ENCODE data around the gene INTS1.

DNA sequence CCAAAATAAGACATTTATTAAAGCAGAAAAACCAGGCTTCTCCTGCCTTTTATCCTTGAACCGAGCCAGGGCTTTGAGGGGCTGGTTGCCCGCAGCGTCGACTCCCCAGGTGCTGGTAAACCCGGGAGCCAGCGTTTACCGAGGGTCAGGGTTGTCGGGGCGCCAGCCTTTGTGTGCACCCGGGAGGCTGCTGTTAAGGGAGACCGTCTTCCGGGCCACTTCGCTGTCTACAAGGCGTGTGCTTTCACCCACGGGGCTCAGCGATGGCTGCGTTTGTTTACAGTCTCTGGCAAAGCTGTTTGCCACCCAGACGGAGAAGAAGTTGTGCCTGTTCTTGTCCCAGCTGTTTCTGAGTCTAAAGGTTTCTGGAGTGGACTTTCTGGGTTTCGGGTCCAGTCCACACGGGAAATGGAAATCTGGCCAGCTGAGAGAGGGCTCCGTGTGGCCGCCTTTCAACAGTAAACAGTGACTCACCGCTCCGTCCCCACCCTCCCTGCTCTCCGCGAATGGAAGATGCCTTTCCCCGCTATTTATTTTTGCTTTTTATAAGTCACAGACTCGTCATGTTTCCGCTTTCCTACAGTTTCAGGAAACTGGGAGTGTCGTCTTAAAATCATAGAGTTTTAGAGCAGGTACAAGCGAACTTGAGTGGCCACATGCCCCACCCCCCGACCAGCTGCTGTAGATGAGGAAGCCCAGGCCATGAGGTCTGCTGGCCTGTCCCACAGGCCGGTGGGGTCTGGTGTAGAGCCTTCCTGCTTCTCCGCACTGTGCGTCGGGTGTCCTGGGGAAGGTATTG, 28.5 kb upstream of the INTS1 start:
- TF ChIP-seq EP300 (IDR thresholded peaks at IDR 0.05) (peak in 2 of 4 donors; percentile 86 to 88), POLR2A (IDR thresholded peaks at IDR 0.05) (peak in 3 of 4 donors; percentile 70 to 84 (median 80)), POLR2AphosphoS5 (IDR thresholded peaks at IDR 0.05) (peak; percentile 88 to 91)
- TF ChIP-seq, protein P1, sequence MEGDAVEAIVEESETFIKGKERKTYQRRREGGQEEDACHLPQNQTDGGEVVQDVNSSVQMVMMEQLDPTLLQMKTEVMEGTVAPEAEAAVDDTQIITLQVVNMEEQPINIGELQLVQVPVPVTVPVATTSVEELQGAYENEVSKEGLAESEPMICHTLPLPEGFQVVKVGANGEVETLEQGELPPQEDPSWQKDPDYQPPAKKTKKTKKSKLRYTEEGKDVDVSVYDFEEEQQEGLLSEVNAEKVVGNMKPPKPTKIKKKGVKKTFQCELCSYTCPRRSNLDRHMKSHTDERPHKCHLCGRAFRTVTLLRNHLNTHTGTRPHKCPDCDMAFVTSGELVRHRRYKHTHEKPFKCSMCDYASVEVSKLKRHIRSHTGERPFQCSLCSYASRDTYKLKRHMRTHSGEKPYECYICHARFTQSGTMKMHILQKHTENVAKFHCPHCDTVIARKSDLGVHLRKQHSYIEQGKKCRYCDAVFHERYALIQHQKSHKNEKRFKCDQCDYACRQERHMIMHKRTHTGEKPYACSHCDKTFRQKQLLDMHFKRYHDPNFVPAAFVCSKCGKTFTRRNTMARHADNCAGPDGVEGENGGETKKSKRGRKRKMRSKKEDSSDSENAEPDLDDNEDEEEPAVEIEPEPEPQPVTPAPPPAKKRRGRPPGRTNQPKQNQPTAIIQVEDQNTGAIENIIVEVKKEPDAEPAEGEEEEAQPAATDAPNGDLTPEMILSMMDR (IDR thresholded peaks at IDR 0.05): peak in 1 of 6 experiments; percentile 3
